H1 (cell line): ENCODE measurements around the gene SPRR2F.

Experiments
- BRCA1 ChIP-seq: IDR thresholded peaks from 2 replicates; pipeline ENCODE4 v1.6.1; 2012; ENCODE audit warnings: low read depth, low read length, improper control_type of control experiment
- EGR1 ChIP-seq: IDR thresholded peaks from 2 replicates; pipeline ENCODE4 v1.6.1; 2011; ENCODE audit warnings: low read depth, low read length, borderline replicate concordance
- EZH2 ChIP-seq: fragments of 200-600 bp; sonication (generic); IDR thresholded peaks from 2 replicates; pipeline ENCODE4 v1.7.1; 2012; ENCODE audit warnings: low read depth, mild to moderate bottlenecking, moderate library complexity, low read length, inconsistent platforms; ENCODE audit not compliant: severe bottlenecking
- JUND ChIP-seq: IDR thresholded peaks from 2 replicates; pipeline ENCODE4 v1.6.1; 2011; ENCODE audit warnings: mild to moderate bottlenecking, improper control_type of control experiment, low read length
- KDM1A ChIP-seq: fragments of 200-600, 300-600 bp; sonication (generic); IDR thresholded peaks from 2 replicates; pipeline ENCODE4 v1.7.1; 2016; ENCODE audit warnings: mild to moderate bottlenecking, low read length, borderline replicate concordance
- POLR2AphosphoS5 ChIP-seq: IDR thresholded peaks from 2 replicates; pipeline ENCODE4 v1.6.1; 2011; ENCODE audit warnings: low read depth, low read length
- RAD21 ChIP-seq, 2 experiments: IDR thresholded peaks in 1 of 2; conservative IDR thresholded peaks in 1 of 2; 2 replicates each; pipeline ENCODE4 v1.6.1; 2011; ENCODE audit warnings: low read depth in 2 of 2, low read length in 2 of 2, improper control_type of control experiment in 1 of 2, inconsistent platforms in 1 of 2, mild to moderate bottlenecking in 1 of 2, moderate library complexity in 1 of 2
- SRF ChIP-seq: IDR thresholded peaks from 2 replicates; pipeline ENCODE4 v1.6.1; 2011; ENCODE audit warnings: mild to moderate bottlenecking, low read depth, low read length, moderate library complexity
- SUZ12 ChIP-seq: fragments of 200-600 bp; sonication (generic); IDR thresholded peaks from 2 replicates; pipeline ENCODE4 v1.6.1; 2012; ENCODE audit warnings: mild to moderate bottlenecking, inconsistent platforms, low read length, moderate library complexity, mixed read lengths
- TBP ChIP-seq: IDR thresholded peaks from 2 replicates; pipeline ENCODE4 v1.6.1; 2011; ENCODE audit warnings: low read depth, low read length, improper control_type of control experiment
- TEAD4 ChIP-seq: IDR thresholded peaks from 2 replicates; pipeline ENCODE4 v1.6.1; 2012; ENCODE audit warnings: low read depth, low read length, inconsistent platforms, mixed read lengths
- TF ChIP-seq, protein P1 (sequence below), 3 experiments: IDR thresholded peaks; 1 replicate in 2 of 3; 2 replicates in 1 of 3; pipeline versions ENCODE4 v1.5.1 to v1.6.1; 2011; ENCODE audit warnings: low read length in 3 of 3, mild to moderate bottlenecking in 3 of 3, inconsistent platforms in 2 of 3, low read depth in 1 of 3, moderate library complexity in 1 of 3; ENCODE audit not compliant: insufficient read depth in 1 of 3; ENCODE audit errors: control extremely low read depth in 1 of 3

DNA sequence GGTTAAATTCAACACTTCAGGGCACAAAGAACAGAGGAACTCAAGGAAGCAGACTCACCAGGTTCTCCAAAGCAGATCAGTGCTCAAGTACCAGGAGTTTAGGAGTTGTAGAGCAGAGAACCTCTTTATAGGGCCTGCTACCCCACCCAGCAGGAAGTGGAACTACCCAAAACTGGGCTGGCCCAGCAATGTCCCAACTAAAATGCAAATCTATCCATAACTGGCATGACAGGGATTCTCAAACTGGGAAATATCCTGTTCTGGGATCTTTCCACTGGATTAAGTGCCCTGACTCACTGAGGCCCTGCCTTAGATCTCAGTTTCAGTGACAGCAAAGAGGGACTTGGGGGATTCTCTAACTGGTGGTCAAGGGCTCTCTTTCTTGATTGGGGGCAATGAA is 18.9 kb downstream of the SPRR2F start, which contains the start of gene SPRR2E:
- TF ChIP-seq SUZ12: no peak
- TF ChIP-seq, protein P1, sequence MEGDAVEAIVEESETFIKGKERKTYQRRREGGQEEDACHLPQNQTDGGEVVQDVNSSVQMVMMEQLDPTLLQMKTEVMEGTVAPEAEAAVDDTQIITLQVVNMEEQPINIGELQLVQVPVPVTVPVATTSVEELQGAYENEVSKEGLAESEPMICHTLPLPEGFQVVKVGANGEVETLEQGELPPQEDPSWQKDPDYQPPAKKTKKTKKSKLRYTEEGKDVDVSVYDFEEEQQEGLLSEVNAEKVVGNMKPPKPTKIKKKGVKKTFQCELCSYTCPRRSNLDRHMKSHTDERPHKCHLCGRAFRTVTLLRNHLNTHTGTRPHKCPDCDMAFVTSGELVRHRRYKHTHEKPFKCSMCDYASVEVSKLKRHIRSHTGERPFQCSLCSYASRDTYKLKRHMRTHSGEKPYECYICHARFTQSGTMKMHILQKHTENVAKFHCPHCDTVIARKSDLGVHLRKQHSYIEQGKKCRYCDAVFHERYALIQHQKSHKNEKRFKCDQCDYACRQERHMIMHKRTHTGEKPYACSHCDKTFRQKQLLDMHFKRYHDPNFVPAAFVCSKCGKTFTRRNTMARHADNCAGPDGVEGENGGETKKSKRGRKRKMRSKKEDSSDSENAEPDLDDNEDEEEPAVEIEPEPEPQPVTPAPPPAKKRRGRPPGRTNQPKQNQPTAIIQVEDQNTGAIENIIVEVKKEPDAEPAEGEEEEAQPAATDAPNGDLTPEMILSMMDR (IDR thresholded peaks at IDR 0.05; ENCODE audit: control extremely low read depth in 1 of 3, insufficient read depth in 1 of 3, low read depth in 1 of 3, low read length in 3 of 3): no peak
- TF ChIP-seq RAD21 (IDR thresholded peaks at IDR 0.05 in 1 of 2, conservative IDR thresholded peaks at IDR 0.05 in 1 of 2; ENCODE audit: low read depth in 2 of 2, low read length in 2 of 2): no peak
- TF ChIP-seq TEAD4: no peak
- no peak for TF ChIP-seq BRCA1
- TF ChIP-seq TBP: no peak
- TF ChIP-seq EGR1: no peak
- TF ChIP-seq POLR2AphosphoS5: no peak
- TF ChIP-seq KDM1A: no peak
- TF ChIP-seq SRF: no peak
- TF ChIP-seq JUND: no peak
- no peak for TF ChIP-seq EZH2
